Stimulated activated CD4-positive, alpha-beta T cell treated with anti-CD3 and anti-CD28 coated beads, TNF-alpha, amount 100 ng/mL, for 48 hours (primary cell): ENCODE data around the gene PCDHB8.
"Not testable (repeated sequence)": the region's sequence is repeated elsewhere in the genome, so short reads cannot be mapped to it uniquely, and the experiment has no call there.

ENCODE experiments used
- DNase-seq, 3 donors: peaks; one replicate each; pipeline ENCODE4 v3.0.0-alpha.2; 2020; ENCODE audit warnings: low read depth in 3 of 3

The PCDHB8 gene

DNA sequence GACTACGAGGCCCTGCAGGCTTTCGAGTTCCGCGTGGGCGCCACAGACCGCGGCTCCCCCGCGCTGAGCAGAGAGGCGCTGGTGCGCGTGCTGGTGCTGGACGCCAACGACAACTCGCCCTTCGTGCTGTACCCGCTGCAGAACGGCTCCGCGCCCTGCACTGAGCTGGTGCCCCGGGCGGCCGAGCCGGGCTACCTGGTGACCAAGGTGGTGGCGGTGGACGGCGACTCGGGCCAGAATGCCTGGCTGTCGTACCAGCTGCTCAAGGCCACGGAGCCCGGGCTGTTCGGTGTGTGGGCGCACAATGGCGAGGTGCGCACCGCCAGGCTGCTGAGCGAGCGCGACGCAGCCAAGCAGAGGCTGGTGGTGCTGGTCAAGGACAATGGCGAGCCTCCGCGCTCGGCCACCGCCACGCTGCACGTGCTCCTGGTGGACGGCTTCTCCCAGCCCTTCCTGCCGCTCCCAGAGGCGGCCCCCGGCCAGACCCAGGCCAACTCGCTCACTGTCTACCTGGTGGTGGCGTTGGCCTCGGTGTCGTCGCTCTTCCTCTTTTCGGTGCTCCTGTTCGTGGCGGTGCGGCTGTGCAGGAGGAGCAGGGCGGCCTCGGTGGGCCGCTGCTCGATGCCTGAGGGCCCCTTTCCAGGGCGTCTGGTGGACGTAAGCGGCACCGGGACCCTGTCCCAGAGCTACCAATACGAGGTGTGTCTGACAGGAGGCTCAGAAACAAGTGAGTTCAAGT lies 6.7 kb downstream of the PCDHB8 start:
- not testable (repeated sequence) for DNase-seq

DNA sequence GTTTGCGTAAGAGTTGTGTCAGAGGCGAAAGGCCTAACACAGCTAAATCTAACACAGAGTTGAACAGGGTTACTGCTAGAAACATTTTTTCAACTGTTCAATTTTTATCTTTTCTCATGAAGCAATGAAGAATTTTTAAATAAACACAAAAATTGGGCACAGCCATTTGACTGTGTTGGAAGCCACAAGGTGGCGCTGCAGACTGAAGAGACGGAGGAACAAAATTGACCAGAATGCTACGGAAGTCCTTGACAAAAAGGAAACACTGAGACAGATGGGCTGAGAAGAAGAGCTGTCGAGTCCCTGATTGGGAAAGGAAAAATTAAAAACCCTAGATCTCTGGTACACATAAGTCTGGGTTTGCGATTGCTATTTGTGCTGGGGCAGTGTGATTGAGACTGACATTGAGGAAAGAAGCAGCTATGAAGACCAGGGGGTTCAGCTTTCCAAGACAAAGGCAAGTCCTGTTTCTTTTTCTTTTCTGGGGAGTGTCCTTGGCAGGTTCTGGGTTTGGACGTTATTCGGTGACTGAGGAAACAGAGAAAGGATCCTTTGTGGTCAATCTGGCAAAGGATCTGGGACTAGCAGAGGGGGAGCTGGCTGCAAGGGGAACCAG lies 9.4 kb downstream of the PCDHB8 start, which contains the start of gene PCDHB9:
Gene PCDHB9, plus strand, starts transcription at position 265 of the 616 bp plus-strand sequence. Its CDS starts 158 bp downstream, at position 423.
- no peak for DNase-seq

- DNase-seq = not testable (repeated sequence)
These were observed 11.1 kb downstream of the PCDHB8 start for GRCh38 chr5:141188682-141189081.

DNA sequence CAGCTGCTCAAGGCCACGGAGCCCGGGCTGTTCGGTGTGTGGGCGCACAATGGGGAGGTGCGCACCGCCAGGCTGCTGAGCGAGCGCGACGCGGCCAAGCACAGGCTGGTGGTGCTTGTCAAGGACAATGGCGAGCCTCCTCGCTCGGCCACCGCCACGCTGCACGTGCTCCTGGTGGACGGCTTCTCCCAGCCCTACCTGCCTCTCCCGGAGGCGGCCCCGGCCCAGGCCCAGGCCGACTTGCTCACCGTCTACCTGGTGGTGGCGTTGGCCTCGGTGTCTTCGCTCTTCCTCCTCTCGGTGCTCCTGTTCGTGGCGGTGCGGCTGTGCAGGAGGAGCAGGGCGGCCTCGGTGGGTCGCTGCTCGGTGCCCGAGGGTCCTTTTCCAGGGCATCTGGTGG lies 11.5 kb downstream of the PCDHB8 start:
- DNase-seq = not testable (repeated sequence)

DNA sequence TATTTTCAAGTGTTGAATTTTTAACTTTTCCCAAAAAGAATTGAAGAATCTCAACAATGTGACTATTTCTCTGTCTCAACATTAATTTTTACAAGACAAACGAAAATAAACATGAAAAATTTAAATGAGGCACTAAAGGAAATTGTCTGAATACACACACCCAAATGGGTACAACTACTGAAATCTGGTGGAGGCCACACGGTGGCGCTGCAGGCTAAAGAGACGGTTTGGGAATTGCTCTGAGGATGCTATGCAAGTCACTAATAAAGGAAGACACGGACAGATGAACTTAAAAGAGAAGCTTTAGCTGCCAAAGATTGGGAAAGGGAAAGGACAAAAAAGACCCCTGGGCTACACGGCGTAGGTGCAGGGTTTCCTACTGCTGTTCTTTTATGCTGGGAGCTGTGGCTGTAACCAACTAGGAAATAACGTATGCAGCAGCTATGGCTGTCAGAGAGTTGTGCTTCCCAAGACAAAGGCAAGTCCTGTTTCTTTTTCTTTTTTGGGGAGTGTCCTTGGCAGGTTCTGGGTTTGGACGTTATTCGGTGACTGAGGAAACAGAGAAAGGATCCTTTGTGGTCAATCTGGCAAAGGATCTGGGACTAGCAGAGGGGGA lies 14.6 kb downstream of the PCDHB8 start, which contains the start of gene PCDHB10:
Gene PCDHB10, plus strand, starts transcription at position 244 of the 616 bp plus-strand sequence. Its CDS starts 200 bp downstream, at position 444.
- peak in 2 of 3 donors; percentile 8 to 20 for DNase-seq

GRCh38 chr5:141194332-141194731 lies 16.7 kb downstream of the PCDHB8 start:
- DNase-seq = not testable (repeated sequence)

DNA sequence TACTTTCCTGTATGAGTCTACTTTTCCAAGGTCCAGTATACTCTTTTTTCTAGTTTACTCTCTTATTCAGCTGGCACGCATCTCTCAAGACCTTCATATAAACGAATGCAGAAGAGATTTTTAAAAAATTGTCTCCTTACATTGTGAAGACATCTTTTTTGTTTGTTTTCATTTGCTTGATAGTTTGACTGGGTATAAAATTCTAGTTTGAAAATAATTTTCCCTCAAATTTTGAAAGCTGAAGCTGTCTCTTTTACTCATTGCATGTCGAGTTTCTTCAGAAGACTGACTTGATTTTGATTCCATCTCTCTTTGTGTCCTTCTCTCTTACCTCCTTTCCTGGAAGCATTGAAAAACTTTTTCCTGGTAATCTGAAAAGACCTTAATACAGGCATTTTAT lies 18.8 kb downstream of the PCDHB8 start:
- no peak for DNase-seq

GRCh38 chr5:141199359-141200235 lies 22.0 kb downstream of the PCDHB8 start, which contains the start of gene PCDHB11:
TSS of gene PCDHB11 (plus strand) at chr5:141199627. CDS start at chr5:141199775, 148 bp downstream.
- DNase-seq = no peak

- not testable (repeated sequence) for DNase-seq
These were observed 23.5 kb downstream of the PCDHB8 start for GRCh38 chr5:141201126-141201525.

- DNase-seq = not testable (repeated sequence)
These were observed 24.1 kb downstream of the PCDHB8 start for GRCh38 chr5:141201646-141202045.

DNA sequence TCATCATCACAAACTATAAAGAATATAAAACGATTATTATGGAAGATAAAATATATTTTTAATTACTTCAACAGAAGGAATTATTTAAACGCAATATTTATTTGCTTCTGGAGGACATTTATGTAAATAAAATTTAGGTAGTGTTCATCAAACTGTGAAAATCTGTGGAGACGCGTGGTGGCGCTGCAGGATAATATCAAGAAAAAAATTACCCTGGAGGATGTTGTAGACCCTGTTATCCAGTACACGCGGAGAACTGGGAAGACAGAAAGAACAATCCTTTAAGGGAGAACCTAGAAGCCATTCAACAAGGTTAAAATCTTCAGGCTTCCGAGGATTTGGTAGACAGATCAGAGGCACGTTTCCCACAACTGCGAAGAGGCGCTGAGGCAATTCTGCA lies 30.9 kb downstream of the PCDHB8 start, which contains the start of gene PCDHB12:
Gene PCDHB12, plus strand, starts transcription at position 242 of the 400 bp plus-strand sequence. CDS start 189 bp downstream, outside the sequence.
- no peak for DNase-seq

- DNase-seq = not testable (repeated sequence)
These were observed 32.7 kb downstream of the PCDHB8 start for GRCh38 chr5:141210281-141210680.

DNA sequence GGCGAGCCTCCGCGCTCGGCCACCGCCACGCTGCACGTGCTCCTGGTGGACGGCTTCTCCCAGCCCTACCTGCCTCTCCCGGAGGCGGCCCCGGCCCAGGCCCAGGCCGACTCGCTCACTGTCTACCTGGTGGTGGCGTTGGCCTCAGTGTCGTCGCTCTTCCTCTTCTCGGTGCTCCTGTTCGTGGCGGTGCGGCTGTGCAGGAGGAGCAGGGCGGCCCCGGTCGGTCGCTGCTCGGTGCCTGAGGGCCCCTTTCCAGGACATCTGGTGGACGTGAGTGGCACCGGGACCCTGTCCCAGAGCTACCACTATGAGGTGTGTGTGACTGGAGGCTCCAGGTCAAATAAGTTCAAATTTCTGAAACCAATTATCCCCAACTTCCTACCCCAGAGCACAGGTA lies 33.3 kb downstream of the PCDHB8 start:
- not testable (repeated sequence) for DNase-seq

DNA sequence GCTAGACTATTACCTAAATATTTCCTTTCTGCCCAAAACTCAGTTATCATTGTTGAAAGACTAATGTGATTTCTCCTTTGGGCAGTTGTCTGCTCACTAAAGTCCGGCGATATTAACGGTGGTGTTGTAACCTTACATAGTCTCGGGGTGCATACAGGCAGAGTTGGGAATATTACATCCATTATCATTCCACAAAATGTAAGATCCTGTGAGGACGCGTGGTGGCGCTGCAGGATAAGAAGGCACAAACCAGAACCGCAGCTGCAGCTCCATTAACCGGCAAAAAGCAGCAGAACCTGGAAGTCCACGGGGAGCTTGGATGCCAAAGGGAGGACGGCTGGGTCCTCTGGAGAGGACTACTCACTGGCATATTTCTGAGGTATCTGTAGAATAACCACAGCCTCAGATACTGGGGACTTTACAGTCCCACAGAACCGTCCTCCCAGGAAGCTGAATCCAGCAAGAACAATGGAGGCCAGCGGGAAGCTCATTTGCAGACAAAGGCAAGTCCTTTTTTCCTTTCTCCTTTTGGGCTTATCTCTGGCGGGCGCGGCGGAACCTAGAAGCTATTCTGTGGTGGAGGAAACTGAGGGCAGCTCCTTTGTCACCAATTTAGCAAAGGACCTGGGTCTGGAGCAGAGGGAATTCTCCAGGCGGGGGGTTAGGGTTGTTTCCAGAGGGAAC lies 36.2 kb downstream of the PCDHB8 start, which contains the start of gene PCDHB13:
Gene PCDHB13, plus strand, starts transcription at position 264 of the 684 bp plus-strand sequence. Its CDS starts 205 bp downstream, at position 469.
- not testable (repeated sequence) for DNase-seq

DNA sequence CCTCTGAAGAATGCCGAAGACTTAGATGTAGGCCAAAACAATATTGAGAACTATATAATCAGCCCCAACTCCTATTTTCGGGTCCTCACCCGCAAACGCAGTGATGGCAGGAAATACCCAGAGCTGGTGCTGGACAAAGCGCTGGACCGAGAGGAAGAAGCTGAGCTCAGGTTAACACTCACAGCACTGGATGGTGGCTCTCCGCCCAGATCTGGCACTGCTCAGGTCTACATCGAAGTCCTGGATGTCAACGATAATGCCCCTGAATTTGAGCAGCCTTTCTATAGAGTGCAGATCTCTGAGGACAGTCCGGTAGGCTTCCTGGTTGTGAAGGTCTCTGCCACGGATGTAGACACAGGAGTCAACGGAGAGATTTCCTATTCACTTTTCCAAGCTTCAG lies 37.0 kb downstream of the PCDHB8 start:
- not testable (repeated sequence) for DNase-seq

GRCh38 chr5:141215504-141215903 lies 37.9 kb downstream of the PCDHB8 start:
- DNase-seq = not testable (repeated sequence)

DNA sequence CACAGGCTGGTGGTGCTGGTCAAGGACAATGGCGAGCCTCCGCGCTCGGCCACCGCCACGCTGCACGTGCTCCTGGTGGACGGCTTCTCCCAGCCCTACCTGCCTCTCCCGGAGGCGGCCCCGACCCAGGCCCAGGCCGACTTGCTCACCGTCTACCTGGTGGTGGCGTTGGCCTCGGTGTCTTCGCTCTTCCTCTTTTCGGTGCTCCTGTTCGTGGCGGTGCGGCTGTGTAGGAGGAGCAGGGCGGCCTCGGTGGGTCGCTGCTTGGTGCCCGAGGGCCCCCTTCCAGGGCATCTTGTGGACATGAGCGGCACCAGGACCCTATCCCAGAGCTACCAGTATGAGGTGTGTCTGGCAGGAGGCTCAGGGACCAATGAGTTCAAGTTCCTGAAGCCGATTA lies 38.4 kb downstream of the PCDHB8 start:
- DNase-seq = not testable (repeated sequence)

- no peak for DNase-seq
These were observed 45.7 kb downstream of the PCDHB8 start, which contains the start of gene PCDHB14 for GRCh38 chr5:141223112-141223783. TSS of gene PCDHB14 (plus strand) at chr5:141223343. CDS start at chr5:141223506, 163 bp downstream.

DNA sequence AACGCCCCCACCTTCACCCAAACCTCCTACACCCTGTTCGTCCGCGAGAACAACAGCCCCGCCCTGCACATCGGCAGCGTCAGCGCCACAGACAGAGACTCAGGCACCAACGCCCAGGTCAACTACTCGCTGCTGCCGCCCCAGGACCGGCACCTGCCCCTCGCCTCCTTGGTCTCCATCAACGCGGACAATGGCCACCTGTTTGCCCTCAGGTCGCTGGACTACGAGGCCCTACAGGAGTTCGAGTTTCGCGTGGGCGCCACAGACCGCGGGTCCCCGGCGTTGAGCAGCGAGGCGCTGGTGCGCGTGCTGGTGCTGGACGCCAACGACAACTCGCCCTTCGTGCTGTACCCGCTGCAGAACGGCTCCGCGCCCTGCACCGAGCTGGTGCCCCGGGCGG lies 47.3 kb downstream of the PCDHB8 start:
- not testable (repeated sequence) for DNase-seq

DNA sequence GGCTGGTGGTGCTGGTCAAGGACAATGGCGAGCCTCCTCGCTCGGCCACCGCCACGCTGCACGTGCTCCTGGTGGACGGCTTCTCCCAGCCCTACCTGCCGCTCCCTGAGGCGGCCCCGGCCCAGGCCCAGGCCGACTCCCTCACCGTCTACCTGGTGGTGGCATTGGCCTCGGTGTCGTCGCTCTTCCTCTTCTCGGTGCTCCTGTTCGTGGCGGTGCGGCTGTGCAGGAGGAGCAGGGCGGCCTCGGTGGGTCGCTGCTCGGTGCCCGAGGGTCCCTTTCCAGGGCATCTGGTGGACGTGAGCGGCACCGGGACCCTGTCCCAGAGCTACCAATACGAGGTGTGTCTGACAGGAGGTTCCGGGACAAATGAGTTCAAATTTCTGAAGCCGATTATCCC lies 47.8 kb downstream of the PCDHB8 start:
- DNase-seq = not testable (repeated sequence)
